NCI-H187 treated with DMSO at 0.1 percent for 48 hours (cell line): Measurements from ENCODE around the gene CCDC61.

Source experiments
- DNase-seq: peaks from one replicate; lab custom pipeline; 2025; lab: John Stamatoyannopoulos, UW

The CCDC61 gene, protein sequence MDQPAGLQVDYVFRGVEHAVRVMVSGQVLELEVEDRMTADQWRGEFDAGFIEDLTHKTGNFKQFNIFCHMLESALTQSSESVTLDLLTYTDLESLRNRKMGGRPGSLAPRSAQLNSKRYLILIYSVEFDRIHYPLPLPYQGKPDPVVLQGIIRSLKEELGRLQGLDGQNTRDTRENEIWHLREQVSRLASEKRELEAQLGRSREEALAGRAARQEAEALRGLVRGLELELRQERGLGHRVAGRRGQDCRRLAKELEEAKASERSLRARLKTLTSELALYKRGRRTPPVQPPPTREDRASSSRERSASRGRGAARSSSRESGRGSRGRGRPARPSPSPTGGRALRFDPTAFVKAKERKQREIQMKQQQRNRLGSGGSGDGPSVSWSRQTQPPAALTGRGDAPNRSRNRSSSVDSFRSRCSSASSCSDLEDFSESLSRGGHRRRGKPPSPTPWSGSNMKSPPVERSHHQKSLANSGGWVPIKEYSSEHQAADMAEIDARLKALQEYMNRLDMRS

DNA sequence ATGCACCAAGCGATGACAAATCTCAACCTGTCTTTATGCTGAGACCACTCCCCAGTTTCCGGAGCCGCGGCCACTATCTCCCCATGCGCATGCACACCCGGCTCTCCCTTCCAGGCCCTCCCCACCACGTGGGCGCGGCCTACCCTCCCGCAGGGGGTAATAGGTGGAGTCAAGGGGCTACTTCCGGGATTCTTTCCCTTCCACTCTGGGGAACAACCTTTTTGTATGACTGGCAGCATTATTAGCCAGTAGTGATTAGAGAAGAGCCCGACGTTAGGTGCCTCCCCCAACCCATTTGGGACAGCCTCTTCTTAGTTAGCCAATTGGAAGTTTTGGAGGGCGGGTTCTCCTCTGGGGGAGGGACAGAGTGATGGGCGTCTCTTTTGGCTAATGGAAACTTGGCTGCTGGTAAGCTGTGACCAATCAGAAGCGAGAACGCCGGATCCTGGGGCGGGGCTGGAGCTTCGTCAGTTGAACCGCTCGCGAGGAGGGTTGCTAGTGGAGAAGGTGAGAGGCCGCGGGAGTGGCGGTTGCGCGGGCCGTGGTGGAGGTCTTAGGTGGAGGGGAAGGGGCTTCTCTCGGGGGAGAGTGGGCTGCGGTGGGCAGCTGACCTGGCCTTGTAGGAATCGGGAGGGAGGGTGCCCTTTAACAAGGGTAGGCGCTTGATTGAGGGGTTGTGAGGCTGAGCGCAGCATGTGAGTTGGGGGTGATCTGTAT, at the start of gene CCDC61:
TSS of gene CCDC61 (plus strand) at position 470 of the 717 bp plus-strand sequence. CDS start 7,552 bp downstream, outside the sequence.
- DNase-seq, result peak; percentile 99

DNA sequence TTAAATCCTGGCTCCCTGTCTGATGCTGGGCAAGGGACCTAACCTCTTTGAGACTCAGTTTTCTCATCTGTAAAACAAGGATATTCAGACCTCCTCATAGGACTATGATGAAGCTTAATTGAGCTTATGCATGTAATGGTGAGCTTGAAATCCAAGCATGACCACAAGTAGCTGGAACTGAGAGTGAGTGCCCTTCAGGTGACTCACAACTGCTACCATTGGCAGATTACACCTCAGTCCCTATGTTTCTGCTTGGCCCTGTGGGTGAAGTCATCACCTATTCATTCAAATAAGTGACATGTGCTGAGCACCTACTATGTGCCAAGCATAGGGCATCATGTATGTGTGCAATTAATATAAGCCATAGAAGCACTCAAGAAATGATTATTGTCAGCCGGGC, 47.3 kb upstream of the CCDC61 start:
- no peak for DNase-seq

DNA sequence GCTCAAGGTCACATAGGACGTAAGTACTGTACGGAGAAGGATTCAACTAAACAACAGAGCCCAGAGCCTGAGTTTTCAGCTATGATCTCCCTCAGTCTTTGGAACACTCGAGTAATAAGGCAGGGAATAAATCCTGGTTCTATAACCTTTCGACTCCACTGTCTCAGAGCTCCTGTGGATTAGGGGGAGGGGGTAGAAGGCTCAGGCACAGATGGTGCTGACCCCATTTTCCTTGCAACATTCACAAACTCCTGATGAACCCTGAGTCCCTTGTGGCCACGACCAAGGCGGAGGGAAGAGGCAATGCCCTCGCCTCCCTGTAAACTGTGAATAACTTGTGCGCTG, 43.0 kb upstream of the CCDC61 start:
- DNase-seq, result no peak

DNA sequence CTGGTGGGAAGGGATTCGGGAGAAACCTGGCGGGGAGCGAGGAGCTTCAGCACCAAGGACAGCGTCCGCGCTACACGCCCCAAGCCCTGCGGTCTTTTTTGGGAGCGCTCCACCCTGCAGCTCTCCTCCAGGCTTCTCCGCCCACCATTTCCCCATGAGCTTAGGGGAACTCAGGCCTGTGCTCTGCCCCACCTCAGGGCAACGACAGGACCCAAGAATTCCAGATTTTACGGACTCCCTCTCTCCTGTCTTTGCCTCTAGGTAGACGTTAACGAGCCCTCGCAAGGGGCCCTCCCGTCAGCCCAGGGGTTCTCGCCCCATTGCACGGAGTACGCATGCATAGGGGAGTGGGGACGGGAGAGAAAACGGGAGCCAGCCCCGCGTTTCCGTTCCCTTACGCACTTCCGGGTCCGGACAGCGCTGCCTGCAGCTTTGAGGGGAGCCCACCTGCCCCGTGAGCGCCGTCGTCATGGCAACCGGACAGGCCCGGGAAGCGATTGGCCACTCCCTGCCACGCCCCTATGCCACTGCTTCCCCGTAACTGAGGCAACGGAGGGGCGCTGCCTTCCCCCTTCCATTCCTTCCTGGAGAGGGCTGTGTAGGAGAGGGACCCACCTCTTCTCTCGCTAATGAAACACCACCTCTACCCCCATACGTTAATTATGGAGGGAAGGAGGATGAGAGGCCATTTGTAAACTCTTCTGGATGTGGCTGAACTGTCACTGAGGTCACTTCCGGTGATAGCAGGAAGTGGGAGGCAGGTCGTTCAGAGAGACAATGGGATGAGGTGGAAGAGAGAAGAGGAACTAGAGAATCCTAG, 42.4 kb upstream of the CCDC61 start:
- no peak for DNase-seq

DNA sequence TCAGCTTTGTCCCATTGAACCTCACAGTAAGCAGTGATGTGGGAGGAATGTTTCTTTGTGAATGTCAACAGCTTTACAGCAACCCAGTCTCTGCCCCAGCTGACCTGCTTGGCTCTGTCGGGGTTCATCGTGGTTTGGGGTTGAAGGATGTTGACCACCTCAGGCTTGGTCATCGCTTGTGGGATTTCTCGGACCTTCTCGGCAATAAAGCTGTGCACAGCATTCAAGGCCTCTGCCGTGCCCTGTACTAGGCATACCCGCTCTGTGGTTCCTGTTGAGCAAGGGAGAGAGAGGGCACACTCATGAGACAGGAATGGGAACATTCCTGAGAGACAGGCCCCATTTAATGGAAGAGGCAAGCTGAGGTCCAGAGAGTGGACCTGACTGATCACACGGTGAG, 41.6 kb upstream of the CCDC61 start:
- no peak for DNase-seq

DNA sequence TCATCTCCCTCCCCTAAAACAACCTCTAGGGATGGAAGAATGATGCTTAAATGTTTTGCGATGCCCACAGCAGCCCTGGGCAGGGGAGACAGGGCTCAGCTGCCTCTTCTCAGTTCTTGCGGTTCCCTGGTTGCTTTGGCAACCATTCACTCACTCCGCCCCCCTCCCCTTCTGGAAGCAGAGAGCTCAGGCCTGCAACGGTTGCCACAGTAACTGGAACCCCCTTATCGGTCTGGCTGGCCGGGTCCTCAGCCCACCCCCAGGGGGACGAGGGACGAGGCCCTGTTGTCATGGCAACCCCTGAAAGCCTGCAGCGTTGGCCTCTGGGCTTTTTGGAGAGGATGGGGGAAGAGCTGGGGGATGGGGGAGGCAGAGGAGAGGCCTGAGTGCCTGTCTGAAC, 41.1 kb upstream of the CCDC61 start:
- DNase-seq, result no peak

DNA sequence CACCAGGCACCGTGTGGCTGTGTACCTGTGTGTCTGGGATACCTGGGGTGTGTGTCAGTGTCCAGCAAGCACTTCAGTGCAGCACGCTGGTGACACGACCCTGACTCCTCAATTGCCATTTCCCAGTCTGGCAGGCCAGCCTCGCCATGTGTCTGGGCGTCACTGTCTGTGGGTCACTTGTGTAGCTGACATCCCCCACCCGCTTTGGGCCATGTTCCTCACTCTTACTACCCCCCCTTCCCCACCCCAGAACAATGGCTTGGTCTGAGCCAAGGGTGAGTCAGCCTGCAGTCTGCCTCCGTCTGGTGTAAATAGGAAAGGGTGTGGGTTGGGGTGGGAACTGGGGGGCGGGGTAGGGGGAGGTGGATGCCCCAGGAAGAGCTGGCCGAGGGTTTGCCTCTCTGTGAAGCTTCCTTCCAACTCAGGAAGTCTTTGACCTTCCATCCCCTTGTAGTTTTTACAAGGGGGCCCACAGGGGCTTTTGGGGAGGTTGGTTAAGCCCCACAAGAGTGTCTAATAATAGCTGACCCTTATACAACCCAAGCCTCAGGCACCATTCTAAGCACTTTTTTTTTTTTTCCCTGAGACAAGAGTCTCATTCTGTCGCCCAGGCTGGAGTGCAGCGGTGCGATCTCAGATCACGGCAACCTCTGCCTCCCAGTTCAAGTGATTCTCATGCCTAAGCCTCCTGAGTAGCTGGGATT, 39.2 kb upstream of the CCDC61 start:
- no peak for DNase-seq

DNA sequence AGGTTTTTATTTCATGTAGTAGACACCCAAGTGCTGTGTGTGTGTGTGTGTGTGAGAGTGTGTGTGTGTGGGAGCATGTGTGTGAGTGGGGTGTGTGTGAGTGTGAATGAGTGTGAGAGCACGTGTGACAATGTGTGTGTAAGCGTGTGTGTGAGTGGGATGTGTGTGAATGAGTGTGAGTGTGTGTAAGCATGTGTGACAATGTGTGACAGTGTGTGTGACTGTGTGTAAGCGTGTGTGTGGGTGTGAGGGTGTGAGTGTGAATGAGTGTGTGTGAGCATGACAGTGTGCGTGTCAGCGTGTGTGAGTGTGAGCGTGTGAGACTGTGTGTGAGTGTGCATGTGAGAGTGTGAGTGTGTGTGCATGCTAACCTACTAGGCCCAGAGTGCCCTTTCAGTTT, 36.9 kb upstream of the CCDC61 start:
- DNase-seq, result no peak

DNA sequence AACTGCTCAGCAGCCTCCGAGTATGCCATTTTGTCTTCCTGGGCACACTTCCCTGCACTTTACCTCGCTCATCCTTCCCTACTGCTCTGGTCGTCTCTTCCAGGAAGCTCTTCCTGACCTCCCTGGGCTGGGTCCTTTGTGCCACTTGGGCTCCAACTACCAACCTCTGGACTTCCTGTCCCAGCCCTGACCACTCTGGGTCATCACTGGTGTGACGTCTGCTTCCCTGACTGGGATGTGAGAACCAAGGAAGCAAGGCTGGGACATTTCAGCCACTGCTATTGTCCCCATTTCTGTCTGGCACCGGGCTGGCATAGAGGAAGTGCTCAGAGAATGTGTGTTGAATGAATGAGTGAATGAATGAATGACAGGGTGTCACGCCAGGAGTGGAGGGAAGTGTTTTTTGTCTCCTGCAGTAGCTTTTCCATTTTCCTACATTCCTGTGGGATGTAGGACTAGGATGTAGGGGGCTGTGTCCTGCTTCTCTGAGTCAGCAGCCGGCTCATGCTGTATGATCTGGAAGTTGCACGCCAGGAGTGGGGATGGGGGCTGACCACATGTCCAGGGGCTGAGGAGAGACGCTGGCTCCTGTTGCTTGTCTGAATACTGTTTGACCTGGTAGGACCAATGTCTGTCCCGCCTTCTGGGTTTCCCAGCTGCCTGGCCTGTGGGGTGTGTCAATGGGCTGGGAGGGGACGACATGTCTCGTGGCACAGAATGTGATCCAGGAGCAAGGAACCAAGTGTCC, 36.3 kb upstream of the CCDC61 start:
- no peak for DNase-seq

DNA sequence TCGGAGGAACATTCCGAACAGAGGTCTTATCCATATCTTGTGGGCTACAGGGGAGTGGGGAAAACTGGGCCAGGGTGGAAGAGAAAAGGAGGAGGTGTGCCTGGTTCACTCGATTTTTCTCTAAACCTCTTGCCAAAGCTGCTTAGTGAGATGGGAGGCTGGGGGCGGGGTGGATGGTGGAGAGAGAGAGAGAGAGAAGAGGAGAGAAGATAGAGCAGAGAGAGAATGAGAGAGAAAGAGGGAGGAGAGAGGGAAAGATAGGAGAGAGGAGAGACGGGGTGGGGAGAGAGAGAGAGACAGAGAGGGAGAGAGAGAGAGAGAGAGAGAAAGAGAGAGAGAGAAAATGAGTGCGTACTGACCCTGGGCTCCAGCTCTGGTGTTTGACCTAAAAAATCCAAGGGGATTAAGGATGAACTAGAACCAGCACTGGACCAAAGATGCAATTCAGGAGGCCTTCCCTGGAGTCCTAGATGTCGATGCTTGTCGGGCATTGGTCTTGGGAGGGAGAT, 35.7 kb upstream of the CCDC61 start:
- no peak for DNase-seq

DNA sequence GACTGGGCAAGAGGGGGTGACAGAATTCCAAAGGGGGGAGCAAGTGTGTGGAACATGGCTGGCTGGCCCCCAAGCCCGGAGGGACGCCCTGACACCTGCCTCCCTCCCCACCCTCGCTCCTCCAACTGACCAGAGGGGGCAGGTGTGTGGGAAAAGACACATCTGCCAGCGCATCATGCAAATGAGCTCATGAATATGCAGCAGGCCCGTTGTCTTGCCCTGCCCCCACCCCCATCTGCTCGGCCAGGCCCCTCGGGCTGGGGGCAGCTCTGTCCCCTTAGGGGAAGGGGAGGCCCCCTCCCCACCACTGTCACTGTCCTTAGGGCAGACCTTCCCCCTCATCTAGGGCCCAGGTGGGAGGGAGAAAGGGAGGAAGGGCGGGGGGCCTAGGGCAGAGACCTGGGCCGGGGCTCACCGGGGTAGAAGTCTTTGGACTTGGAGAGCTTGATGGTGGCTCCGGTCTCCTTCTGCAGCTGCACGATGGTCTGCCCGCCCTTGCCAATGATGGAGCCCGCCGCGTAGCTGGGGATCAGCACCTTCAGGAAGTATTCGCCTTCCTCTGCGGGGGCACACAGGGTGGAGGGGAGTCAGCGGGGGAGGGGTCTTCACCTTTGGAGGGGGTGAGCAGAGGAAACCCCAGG, 34.6 kb upstream of the CCDC61 start:
- DNase-seq, result no peak

DNA sequence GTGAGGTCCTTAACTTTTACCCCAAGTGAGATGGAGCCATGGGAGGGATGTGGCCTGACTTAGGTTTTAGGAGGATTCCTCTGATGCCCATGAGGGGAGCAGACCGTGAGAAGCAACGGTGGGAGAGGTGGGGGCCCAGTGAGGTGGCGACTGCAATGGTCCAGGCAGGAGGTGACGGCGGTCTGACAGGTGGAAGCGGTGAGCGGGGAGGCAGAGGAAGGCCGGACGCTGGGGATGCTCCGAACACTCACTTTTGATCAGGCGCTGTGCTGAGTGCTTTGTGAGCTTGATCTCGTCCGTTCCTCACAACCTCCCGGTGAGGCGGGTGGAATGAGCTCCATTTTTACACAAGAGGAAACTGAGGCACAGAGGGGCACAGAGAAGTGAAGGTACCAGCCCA, 33.2 kb upstream of the CCDC61 start:
- DNase-seq, result no peak

DNA sequence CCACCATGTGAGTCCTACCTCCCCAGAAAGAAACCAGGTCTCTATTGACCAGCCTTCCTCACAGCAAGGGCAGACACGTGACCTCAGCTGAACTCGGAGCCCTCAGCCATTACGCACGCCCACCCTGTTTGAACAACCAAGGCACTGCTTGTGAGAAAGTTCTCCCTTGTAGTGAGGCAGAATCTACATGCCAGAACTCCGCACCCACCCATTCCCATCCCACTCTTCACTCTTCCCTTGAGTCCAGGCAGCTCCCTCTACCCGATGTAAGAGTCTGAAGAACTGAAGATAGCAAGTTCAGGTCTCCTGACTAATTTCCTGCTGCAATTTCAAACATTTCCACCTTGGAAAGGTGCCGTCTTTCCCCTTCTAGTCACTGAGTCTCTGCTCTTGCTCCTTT, 28.0 kb upstream of the CCDC61 start:
- no peak for DNase-seq

DNA sequence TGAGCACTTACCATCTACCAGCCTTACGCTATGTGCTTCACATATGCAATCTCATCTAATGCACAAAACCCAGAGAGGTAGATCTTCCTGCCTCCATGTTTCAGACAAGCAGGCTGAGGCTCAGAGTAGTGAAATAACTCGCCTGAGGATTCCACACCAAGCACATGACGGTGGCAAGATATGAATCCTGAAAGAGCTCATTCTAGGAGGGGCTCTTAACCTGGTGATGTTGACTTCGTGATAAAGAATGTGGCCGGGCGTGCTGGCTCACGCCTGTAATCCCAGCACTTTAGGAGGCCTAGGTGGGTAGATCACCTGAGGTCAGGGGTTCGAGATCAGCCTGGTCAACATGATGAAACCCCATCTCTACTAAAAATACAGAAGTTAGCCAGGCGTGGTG, 26.6 kb upstream of the CCDC61 start:
- DNase-seq, result no peak

DNA sequence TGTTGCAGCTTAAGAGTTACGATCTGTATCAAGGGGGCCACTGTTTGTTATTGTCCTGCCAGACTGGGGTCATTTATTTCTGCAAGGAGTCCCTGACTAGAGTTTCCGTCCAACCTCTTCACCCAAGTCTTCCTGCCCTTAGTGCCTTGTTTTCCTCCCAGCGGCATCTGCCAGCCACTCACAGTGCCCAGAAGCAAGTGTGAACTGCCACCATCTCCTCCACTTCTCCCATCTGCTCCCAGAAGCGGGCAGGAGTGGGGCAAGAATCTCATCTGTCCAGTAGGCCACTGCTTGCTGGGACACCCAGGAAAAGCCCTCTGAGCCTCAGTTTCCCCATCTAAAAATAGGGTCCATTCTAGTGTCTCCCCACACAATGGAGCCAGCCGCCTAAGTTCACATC, 25.6 kb upstream of the CCDC61 start:
- no peak for DNase-seq

DNA sequence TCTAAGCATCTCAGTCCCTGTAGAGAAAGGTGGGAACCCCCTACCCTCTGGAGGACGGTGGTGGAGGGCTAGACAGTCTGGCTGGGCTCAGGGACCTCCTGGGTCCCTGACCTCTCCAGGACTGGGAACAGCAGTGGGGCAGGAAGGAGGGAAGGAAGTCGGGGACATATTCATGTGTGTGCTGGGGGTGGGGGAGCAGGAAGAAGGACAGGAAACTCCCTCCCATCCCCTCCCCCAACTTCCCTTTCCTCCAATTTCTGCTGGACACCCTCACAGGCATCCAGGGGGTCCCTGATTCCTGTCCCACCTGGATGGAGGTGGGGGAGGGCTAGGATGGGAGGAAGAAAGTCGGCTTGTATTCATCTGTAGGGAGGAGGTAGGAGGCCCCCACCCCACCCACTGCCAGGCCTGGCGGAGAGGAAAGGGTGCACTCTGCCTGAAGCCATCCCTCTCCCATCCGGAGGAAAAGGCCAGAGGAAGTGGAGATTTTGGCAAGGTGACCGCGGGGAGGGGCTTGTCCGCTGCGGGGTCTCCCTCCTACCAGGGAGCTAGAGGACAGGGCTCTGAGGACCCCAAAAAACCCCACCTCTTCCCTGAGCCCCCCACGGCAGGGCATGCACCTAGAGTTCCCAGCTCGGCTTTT, 23.9 kb upstream of the CCDC61 start:
- DNase-seq, result no peak

DNA sequence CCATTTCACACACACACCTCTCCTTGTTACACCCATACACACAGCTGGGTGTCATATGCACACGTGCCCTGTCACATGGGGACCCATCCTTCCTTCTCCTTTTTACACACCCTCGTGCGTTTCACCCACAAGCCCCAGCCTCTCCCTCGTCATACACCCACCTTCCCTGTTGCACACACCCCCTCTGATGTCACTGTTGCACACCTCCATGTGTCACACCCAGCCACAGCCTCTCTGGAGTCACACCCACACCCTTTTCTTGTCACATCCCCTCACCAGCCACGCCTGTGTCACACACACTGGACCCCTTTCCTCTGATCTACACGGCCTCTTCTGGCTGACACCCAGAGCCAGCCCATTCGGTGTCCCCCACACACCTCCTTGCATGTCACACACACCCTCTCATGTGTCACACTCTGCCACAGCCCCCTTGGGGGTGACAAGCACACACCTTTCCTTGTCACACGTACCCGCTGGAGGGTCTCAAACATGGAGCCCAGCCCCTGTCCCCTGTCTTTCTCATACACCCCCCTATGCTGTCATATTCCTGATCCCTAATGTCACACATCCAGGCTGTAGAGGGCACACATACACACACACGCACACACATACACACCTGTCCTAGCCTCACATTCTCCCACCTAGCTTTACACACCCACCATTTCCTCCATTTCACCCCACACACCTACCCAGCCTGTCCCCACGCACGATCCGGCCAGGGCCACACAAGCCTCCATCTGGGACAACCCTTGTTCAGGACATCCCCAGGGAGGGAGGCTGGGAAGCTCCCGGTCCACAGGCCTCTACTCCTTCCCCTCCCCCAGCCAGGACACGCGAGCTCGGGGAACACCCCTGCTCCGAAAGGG, 23.0 kb upstream of the CCDC61 start:
- no peak for DNase-seq

DNA sequence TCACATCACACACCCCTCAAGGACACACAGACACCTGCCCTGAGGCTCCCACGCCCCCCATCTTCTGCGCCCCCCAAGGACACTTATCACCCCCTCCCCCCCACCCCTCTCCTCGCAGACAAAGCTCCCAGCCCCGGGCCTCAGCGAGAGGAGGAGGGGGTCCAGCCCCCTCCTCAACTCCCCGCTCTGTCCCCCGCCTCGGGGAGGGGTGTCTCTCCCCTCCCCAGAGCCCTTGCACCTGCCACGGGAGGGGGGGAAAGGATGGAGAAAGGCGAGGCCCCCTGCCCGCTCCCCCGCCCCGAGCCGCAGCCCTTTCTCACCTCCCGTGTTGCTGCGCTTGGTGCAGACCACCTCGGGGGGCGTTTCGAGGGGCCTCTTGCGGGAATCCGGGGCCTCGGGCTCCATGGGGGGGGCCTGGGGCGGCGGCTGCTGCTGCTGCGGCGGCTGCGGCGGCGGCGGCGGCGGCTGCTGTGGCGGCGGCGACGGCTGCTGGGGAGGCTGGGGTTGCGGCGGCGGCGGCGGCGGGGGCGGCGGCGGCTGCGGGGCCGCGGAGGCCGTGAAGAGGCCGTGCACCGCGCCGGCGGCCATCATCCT, 22.2 kb upstream of the CCDC61 start:
- no peak for DNase-seq
